Measurements from ENCODE around the gene TSPOAP1. TPM values are rescaled to one million over a fixed set of nuclear protein-coding genes. Genes with fewer than 3 reads are reported as not detected.

Gene TSPOAP1
- total RNA-seq, 2 donors from 2014 or later = 30.5 to 32.8 TPM

GRCh38 chr17:58367461-58367860 lies 38.9 kb upstream of the TSPOAP1 start:
- H3K4me3 Mint-ChIP-seq = no peak overlapping the region
- H3K9me3 ChIP-seq (ENCODE audit: control insufficient read depth, low read length, poor library complexity, severe bottlenecking) = no peaks in the 10 kb centered on the region
- peaks cover 6% of the 10 kb centered on the region for H3K4me1 Mint-ChIP-seq
- no peaks in the 10 kb centered on the region for H3K27me3 Mint-ChIP-seq
- no peak for DNase-seq
- no peak for ATAC-seq
- H3K27ac Mint-ChIP-seq = peak overlapping the region; percentile 9
- no peaks in the 10 kb centered on the region for H3K36me3 Mint-ChIP-seq (ENCODE audit: low read depth)

GRCh38 chr17:58365980-58366595 lies 37.5 kb upstream of the TSPOAP1 start:
- ATAC-seq = no peak
- peaks cover 5% of the 10 kb centered on the region for H3K36me3 Mint-ChIP-seq (ENCODE audit: low read depth)
- H3K4me1 Mint-ChIP-seq = peaks cover 10% of the 10 kb centered on the region
- H3K27me3 Mint-ChIP-seq = no peaks in the 10 kb centered on the region
- no peaks in the 10 kb centered on the region for H3K9me3 ChIP-seq (ENCODE audit: control insufficient read depth, low read length, poor library complexity, severe bottlenecking)
- no peak overlapping the region for H3K27ac Mint-ChIP-seq
- DNase-seq = no peak
- H3K4me3 Mint-ChIP-seq = no peak overlapping the region

DNA sequence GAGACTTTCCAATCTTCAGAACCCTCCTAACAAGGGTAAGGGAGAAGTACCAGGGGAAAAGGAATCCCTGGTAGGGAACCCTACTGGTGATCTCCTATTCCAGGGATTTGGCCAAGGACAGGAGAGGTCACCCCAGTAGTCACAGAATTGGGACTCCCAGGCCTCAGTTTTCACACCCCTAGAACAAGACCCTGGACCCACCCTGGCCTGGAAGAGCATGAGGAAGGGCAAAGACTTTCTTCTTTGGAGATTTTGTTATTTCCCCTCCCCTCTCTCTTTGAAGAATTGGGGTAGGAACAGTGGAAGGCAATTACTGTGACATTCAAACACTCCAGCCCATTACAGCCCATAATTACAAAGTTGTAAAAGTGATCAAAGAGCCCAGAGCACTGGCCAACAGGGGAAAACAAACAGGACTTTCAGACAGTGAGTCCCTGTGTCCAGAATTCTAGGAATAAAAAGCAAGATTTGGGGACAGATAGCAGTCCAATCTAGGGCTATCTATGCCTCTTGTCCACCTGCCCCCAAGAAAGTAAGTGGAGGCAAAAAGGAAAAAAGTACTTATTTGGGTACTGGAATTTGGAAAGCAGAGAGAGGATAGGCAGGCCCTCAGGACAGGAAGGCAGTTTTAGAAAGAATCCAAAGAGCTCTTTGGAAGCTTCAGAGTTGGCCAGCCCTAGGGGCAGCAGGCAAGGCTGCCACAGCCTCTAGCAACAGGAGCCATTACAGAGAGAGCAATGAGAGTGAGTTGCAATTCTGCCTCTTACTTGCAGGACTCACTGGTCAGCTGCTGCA lies 36.8 kb upstream of the TSPOAP1 start:
- H3K9me3 ChIP-seq (ENCODE audit: control insufficient read depth, low read length, poor library complexity, severe bottlenecking) = no peaks in the 10 kb centered on the region
- H3K4me1 Mint-ChIP-seq = peaks cover 12% of the 10 kb centered on the region
- H3K36me3 Mint-ChIP-seq (ENCODE audit: low read depth) = peaks cover 5% of the 10 kb centered on the region
- no peak overlapping the region for H3K27ac Mint-ChIP-seq
- ATAC-seq (no peak), DNase-seq (no peak)
- no peaks in the 10 kb centered on the region for H3K27me3 Mint-ChIP-seq
- H3K4me3 Mint-ChIP-seq = no peak overlapping the region

DNA sequence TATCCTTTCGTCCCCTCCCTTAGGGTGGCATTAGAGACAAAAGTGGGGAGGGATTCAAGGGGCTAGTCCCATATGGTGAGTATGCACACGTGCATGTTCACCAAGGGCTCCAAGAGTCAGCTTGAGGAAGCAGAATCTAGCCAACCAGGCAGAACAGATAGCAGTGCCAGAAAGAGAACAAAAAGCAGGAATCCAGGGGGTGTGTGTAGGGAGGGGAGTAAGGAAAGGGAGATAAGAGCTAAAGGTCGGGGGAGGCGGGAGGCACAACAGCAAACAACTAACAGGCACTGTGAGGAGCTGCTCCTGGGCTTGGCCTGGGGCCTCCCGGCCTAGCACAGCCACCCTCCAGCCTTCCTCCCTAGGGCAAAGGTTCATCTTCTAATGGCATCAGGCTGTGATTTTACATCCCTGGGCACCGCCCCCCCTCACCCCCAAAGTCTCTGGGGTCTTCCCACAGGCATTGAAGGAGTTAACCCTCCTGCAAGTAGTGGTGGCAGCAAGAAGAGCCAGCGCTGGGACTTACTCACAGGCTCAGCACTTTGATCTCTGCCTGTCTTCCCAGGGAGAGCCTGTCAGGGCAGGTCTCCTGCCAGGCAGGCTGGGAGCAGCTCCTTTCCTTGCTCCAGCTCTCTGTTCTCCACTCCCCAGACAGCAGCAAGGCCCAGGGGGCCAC lies 35.8 kb upstream of the TSPOAP1 start:
- Mint-ChIP-seq H3K27me3 (no peaks in the 10 kb centered on the region), H3K27ac (peak overlapping the region; percentile 61), H3K36me3 (ENCODE audit: low read depth) (peaks cover 5% of the 10 kb centered on the region), H3K4me3 (no peak overlapping the region), H3K4me1 (peaks cover 12% of the 10 kb centered on the region)
- ATAC-seq = no peak
- H3K9me3 ChIP-seq (ENCODE audit: control insufficient read depth, low read length, poor library complexity, severe bottlenecking) = no peaks in the 10 kb centered on the region
- no peak for DNase-seq

DNA sequence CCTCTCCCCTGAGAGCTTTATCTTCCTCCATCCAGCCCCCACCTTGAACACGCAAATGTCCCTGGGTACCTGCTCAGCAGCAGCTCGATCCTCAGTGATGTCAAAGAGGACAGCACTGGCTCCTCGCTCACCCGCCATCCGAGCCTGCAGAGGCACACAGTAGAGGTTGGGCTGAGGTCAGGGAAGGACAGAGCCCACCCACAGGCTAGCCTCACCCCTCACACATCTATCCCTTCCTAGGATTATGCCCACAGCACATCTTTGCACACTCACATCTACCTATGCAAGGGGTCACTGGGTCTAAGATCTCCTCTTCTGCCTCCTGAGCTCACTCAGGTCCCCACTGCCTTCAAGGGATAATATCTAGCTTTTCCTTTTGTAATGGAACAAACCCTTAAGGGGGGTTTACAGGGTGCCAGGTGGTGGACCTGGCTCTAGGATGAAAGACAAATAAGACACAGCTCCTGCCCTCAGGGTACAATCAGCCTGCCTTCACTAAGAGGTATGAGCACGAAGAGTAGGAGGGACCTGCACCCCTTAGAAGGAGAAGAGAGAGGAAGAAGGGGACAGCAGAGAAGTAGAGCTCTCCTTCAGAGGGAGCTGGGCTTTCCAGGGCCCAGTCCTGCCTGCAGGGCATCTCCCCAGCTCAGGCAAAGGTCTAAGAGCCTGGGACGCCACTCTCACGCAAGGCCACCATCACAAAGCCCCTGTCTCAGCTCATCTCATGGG lies 35.0 kb upstream of the TSPOAP1 start:
- H3K4me3 Mint-ChIP-seq = no peak overlapping the region
- no peaks in the 10 kb centered on the region for H3K9me3 ChIP-seq (ENCODE audit: control insufficient read depth, low read length, poor library complexity, severe bottlenecking)
- H3K27me3 Mint-ChIP-seq = no peaks in the 10 kb centered on the region
- H3K27ac Mint-ChIP-seq = peak overlapping the region; percentile 43
- ATAC-seq (no peak), DNase-seq (no peak)
- H3K36me3 Mint-ChIP-seq (ENCODE audit: low read depth) = peaks cover 5% of the 10 kb centered on the region
- peaks cover 11% of the 10 kb centered on the region for H3K4me1 Mint-ChIP-seq

GRCh38 chr17:58362368-58363014 lies 33.9 kb upstream of the TSPOAP1 start:
- H3K36me3 Mint-ChIP-seq (ENCODE audit: low read depth) = peaks cover 5% of the 10 kb centered on the region
- H3K27me3 Mint-ChIP-seq = no peaks in the 10 kb centered on the region
- no peak overlapping the region for H3K4me3 Mint-ChIP-seq
- H3K9me3 ChIP-seq (ENCODE audit: control insufficient read depth, low read length, poor library complexity, severe bottlenecking) = no peaks in the 10 kb centered on the region
- peaks cover 11% of the 10 kb centered on the region for H3K4me1 Mint-ChIP-seq
- DNase-seq = no peak
- ATAC-seq = no peak
- H3K27ac Mint-ChIP-seq = no peak overlapping the region

DNA sequence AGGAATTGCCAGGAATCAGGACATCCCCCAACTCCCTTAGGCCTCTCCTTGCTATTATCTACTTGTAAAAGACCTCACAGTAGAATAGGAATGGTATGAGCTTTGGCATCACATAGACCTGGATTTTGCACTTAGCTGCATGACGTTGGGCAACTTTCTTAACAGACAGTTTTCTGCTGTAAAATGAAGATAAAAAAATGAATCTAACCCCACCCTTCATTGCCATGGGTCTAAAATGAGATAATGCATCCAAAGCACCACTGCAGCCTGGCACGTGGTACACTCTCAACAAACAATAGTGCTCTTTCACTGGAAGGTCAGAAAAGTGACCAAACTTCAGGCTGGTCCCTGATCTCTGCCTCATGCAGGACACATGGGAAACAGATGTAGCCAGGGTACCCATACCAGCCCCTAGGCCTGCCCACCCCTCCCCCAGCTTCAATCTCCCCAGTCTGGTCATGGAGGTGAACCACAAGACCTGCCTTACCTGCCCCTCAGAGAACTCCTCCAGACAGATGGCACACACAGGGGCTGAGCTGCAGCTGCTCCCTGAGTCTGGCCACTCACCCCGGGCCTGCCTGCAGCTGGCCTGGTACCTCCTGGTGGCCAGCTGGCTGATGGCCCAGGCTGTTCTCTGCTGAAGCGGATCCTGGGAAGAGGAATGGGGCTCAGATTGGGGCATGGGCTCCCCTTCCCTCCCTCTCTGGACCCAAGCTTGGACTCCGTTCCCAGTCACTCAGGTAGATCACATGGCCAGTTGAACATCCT lies 31.9 kb upstream of the TSPOAP1 start:
- ATAC-seq (no peak), DNase-seq (no peak)
- Mint-ChIP-seq H3K4me3 (no peak overlapping the region), H3K27me3 (no peaks in the 10 kb centered on the region), H3K4me1 (peaks cover 20% of the 10 kb centered on the region), H3K27ac (peak overlapping the region; percentile 45), H3K36me3 (ENCODE audit: low read depth) (peaks cover 5% of the 10 kb centered on the region)
- H3K9me3 ChIP-seq (ENCODE audit: control insufficient read depth, low read length, poor library complexity, severe bottlenecking) = no peaks in the 10 kb centered on the region

- no peak for DNase-seq
- no peak for ATAC-seq
- Mint-ChIP-seq H3K27me3 (no peaks in the 10 kb centered on the region), H3K27ac (no peak overlapping the region), H3K4me1 (peaks cover 29% of the 10 kb centered on the region), H3K36me3 (ENCODE audit: low read depth) (peaks cover 5% of the 10 kb centered on the region), H3K4me3 (no peak overlapping the region)
- no peaks in the 10 kb centered on the region for H3K9me3 ChIP-seq (ENCODE audit: control insufficient read depth, low read length, poor library complexity, severe bottlenecking)
These were observed 30.0 kb upstream of the TSPOAP1 start for GRCh38 chr17:58358408-58359172.

DNA sequence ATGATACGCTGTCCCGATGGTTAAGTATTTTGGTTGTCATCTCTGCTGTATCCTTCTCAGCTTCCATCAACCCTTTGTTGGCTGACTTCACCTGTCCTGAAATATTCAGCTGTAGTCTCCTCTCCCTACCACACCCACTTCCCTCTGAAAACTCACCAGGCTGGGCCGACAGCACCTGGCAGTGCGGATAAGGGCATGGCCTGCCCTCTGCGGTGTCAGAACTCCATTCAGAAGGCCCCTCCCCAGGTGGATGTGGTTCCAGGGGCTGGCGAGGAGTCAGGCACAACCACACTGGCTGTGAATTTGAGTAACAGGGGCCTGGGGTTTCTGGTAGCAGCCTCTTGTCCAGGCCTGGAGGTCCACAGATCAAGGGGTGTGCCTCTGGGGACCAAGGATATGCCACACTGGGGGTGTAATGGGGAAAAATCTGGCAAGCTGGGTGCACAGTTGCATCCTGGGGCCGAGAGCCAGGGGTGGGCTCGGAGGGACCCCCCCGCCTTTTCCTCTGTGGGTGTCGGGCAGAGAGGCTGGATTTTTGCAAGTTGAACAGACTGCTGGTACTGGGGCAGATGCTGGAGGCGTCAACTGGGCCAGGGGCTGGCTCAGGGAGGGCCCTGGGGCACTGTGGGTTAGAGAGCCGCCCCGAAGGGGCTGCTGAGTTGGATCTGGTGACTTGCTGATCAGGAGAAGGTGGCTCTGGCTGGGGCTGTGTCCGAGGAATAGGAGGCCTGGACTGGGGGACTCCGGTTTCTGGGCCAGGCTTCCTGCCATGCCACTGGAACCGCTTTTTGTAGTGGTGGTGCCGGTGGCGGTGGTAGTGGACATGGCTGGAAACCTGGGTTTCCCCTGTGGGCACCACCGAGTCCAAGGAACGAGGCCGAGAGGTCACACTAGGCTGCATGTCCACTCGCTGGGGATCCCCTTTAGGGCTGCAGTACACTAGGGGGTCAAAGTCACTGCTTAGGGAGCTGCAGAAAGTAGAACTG lies 29.0 kb upstream of the TSPOAP1 start:
- Mint-ChIP-seq H3K27ac (peak overlapping the region; percentile 84), H3K4me3 (peak overlapping the region; percentile 12), H3K4me1 (peaks cover 36% of the 10 kb centered on the region), H3K27me3 (no peaks in the 10 kb centered on the region), H3K36me3 (ENCODE audit: low read depth) (peaks cover 5% of the 10 kb centered on the region)
- H3K9me3 ChIP-seq (ENCODE audit: control insufficient read depth, low read length, poor library complexity, severe bottlenecking) = no peaks in the 10 kb centered on the region
- ATAC-seq (no peak), DNase-seq (no peak)

- Mint-ChIP-seq H3K36me3 (ENCODE audit: low read depth) (peaks cover under 1% of the 10 kb centered on the region), H3K27me3 (no peaks in the 10 kb centered on the region), H3K4me1 (peaks cover 40% of the 10 kb centered on the region), H3K27ac (peak overlapping the region; percentile 61), H3K4me3 (no peak overlapping the region)
- DNase-seq = no peak
- ATAC-seq = no peak
- no peaks in the 10 kb centered on the region for H3K9me3 ChIP-seq (ENCODE audit: control insufficient read depth, low read length, poor library complexity, severe bottlenecking)
These were observed 27.6 kb upstream of the TSPOAP1 start for GRCh38 chr17:58356231-58356630.
